ENCODE data around the gene MICAL1. TPM values are rescaled to one million over a fixed set of nuclear protein-coding genes. Genes with fewer than 3 reads are reported as not detected.

The MICAL1 gene
- total RNA-seq, 1 donor from 2014 or later: 32.4 TPM

GRCh38 chr6:109440331-109441068 lies 15.1 kb downstream of the MICAL1 start, which contains the start of the genes PPIL6 and SMPD2:
Gene PPIL6 (minus strand): TSS chr6:109440628. CDS start chr6:109440590, 38 bp downstream.
Gene SMPD2 (plus strand): TSS chr6:109440724. CDS start chr6:109441122, 398 bp downstream.
- H3K9me3 ChIP-seq (ENCODE audit: control insufficient read depth in 3 of 3, low read length in 3 of 3): no peaks in the 10 kb centered on the region
- peak within 1 kb of the TSS; percentile 86 to 94 (median 87) for H3K9ac ChIP-seq (ENCODE audit: low read depth in 1 of 3, low read length in 3 of 3)
- H3K4me1 ChIP-seq (ENCODE audit: control insufficient read depth in 3 of 3, insufficient read depth in 3 of 3, low read length in 3 of 3): peaks cover 7 to 21% (median 17%) of the 10 kb centered on the region in 3 donors
- peak within 1 kb of the TSS; percentile 81 for H3K27ac ChIP-seq (ENCODE audit: low read depth, low read length)
- peak within 1 kb of the TSS; percentile 89 to 94 (median 91) for H3K4me3 ChIP-seq (ENCODE audit: low read length in 3 of 3)
- H3K27me3 ChIP-seq (ENCODE audit: control insufficient read depth in 3 of 3, insufficient read depth in 3 of 3, low read length in 3 of 3): no peaks in the 10 kb centered on the region
- H3K36me3 ChIP-seq (ENCODE audit: control insufficient read depth in 3 of 3, insufficient read depth in 3 of 3, low read length in 3 of 3): peaks cover 2 to 20% (median 6%) of the 10 kb centered on the region in 3 donors

- Histone ChIP-seq H3K27ac (ENCODE audit: low read depth, low read length) (no peak overlapping the region), H3K4me3 (ENCODE audit: low read length in 3 of 3) (no peak overlapping the region), H3K27me3 (ENCODE audit: control insufficient read depth in 3 of 3, insufficient read depth in 3 of 3, low read length in 3 of 3) (no peaks in the 10 kb centered on the region), H3K9me3 (ENCODE audit: control insufficient read depth in 3 of 3, low read length in 3 of 3) (no peaks in the 10 kb centered on the region), H3K9ac (ENCODE audit: low read depth in 1 of 3, low read length in 3 of 3) (no peak overlapping the region), H3K4me1 (ENCODE audit: control insufficient read depth in 3 of 3, insufficient read depth in 3 of 3, low read length in 3 of 3) (peaks cover 1 to 10% (median 6%) of the 10 kb centered on the region in 3 donors), H3K36me3 (ENCODE audit: control insufficient read depth in 3 of 3, insufficient read depth in 3 of 3, low read length in 3 of 3) (no peaks in the 10 kb centered on the region)
These were observed 19.5 kb downstream of the MICAL1 start for GRCh38 chr6:109436041-109436440.

GRCh38 chr6:109434456-109434855 lies 21.1 kb downstream of the MICAL1 start:
- Histone ChIP-seq H3K9ac (ENCODE audit: low read depth in 1 of 3, low read length in 3 of 3) (no peak overlapping the region), H3K4me3 (ENCODE audit: low read length in 3 of 3) (no peak overlapping the region), H3K27me3 (ENCODE audit: control insufficient read depth in 3 of 3, insufficient read depth in 3 of 3, low read length in 3 of 3) (no peaks in the 10 kb centered on the region), H3K36me3 (ENCODE audit: control insufficient read depth in 3 of 3, insufficient read depth in 3 of 3, low read length in 3 of 3) (no peaks in the 10 kb centered on the region), H3K9me3 (ENCODE audit: control insufficient read depth in 3 of 3, low read length in 3 of 3) (no peaks in the 10 kb centered on the region), H3K4me1 (ENCODE audit: control insufficient read depth in 3 of 3, insufficient read depth in 3 of 3, low read length in 3 of 3) (peaks cover 0 to 3% (median 2%) of the 10 kb centered on the region in 3 donors), H3K27ac (ENCODE audit: low read depth, low read length) (no peak overlapping the region)

- Histone ChIP-seq H3K9me3 (ENCODE audit: control insufficient read depth in 3 of 3, low read length in 3 of 3) (no peaks in the 10 kb centered on the region), H3K9ac (ENCODE audit: low read depth in 1 of 3, low read length in 3 of 3) (no peak overlapping the region), H3K27me3 (ENCODE audit: control insufficient read depth in 3 of 3, insufficient read depth in 3 of 3, low read length in 3 of 3) (no peaks in the 10 kb centered on the region), H3K36me3 (ENCODE audit: control insufficient read depth in 3 of 3, insufficient read depth in 3 of 3, low read length in 3 of 3) (no peaks in the 10 kb centered on the region), H3K4me3 (ENCODE audit: low read length in 3 of 3) (no peak overlapping the region), H3K4me1 (ENCODE audit: control insufficient read depth in 3 of 3, insufficient read depth in 3 of 3, low read length in 3 of 3) (peaks cover 0 to 5% (median 4%) of the 10 kb centered on the region in 3 donors), H3K27ac (ENCODE audit: low read depth, low read length) (no peak overlapping the region)
These were observed 26.1 kb downstream of the MICAL1 start for GRCh38 chr6:109429496-109429895.

GRCh38 chr6:109428889-109429477 lies 26.6 kb downstream of the MICAL1 start:
- no peaks in the 10 kb centered on the region for H3K36me3 ChIP-seq (ENCODE audit: control insufficient read depth in 3 of 3, insufficient read depth in 3 of 3, low read length in 3 of 3)

GRCh38 chr6:109424946-109425345 lies 30.6 kb downstream of the MICAL1 start:
- H3K27me3 ChIP-seq (ENCODE audit: control insufficient read depth in 3 of 3, insufficient read depth in 3 of 3, low read length in 3 of 3): no peaks in the 10 kb centered on the region
- no peak overlapping the region for H3K27ac ChIP-seq (ENCODE audit: low read depth, low read length)
- no peak overlapping the region for H3K9ac ChIP-seq (ENCODE audit: low read depth in 1 of 3, low read length in 3 of 3)
- no peaks in the 10 kb centered on the region for H3K36me3 ChIP-seq (ENCODE audit: control insufficient read depth in 3 of 3, insufficient read depth in 3 of 3, low read length in 3 of 3)
- no peaks in the 10 kb centered on the region for H3K9me3 ChIP-seq (ENCODE audit: control insufficient read depth in 3 of 3, low read length in 3 of 3)
- H3K4me3 ChIP-seq (ENCODE audit: low read length in 3 of 3): no peak overlapping the region
- H3K4me1 ChIP-seq (ENCODE audit: control insufficient read depth in 3 of 3, insufficient read depth in 3 of 3, low read length in 3 of 3): peaks cover 0 to 5% (median 4%) of the 10 kb centered on the region in 3 donors

More at GRCh38 chr6:109428889-109429477, 26.6 kb downstream of the MICAL1 start:
- H3K4me1 ChIP-seq (ENCODE audit: control insufficient read depth in 3 of 3, insufficient read depth in 3 of 3, low read length in 3 of 3): peaks cover 0 to 5% (median 4%) of the 10 kb centered on the region in 3 donors
- no peak overlapping the region for H3K9ac ChIP-seq (ENCODE audit: low read depth in 1 of 3, low read length in 3 of 3)
- H3K27ac ChIP-seq (ENCODE audit: low read depth, low read length): no peak overlapping the region
- no peak overlapping the region for H3K4me3 ChIP-seq (ENCODE audit: low read length in 3 of 3)
- no peaks in the 10 kb centered on the region for H3K9me3 ChIP-seq (ENCODE audit: control insufficient read depth in 3 of 3, low read length in 3 of 3)
- no peaks in the 10 kb centered on the region for H3K27me3 ChIP-seq (ENCODE audit: control insufficient read depth in 3 of 3, insufficient read depth in 3 of 3, low read length in 3 of 3)

GRCh38 chr6:109421184-109421583 lies 34.4 kb downstream of the MICAL1 start:
- Histone ChIP-seq H3K9me3 (ENCODE audit: control insufficient read depth in 3 of 3, low read length in 3 of 3) (no peaks in the 10 kb centered on the region), H3K4me3 (ENCODE audit: low read length in 3 of 3) (no peak overlapping the region), H3K36me3 (ENCODE audit: control insufficient read depth in 3 of 3, insufficient read depth in 3 of 3, low read length in 3 of 3) (no peaks in the 10 kb centered on the region)

GRCh38 chr6:109420751-109421150 lies 34.8 kb downstream of the MICAL1 start:
- H3K4me3 ChIP-seq (ENCODE audit: low read length in 3 of 3): no peak overlapping the region
- H3K27me3 ChIP-seq (ENCODE audit: control insufficient read depth in 3 of 3, insufficient read depth in 3 of 3, low read length in 3 of 3): no peaks in the 10 kb centered on the region
- no peaks in the 10 kb centered on the region for H3K9me3 ChIP-seq (ENCODE audit: control insufficient read depth in 3 of 3, low read length in 3 of 3)
- no peaks in the 10 kb centered on the region for H3K4me1 ChIP-seq (ENCODE audit: control insufficient read depth in 3 of 3, insufficient read depth in 3 of 3, low read length in 3 of 3)
- no peak overlapping the region for H3K9ac ChIP-seq (ENCODE audit: low read depth in 1 of 3, low read length in 3 of 3)
- no peak overlapping the region for H3K27ac ChIP-seq (ENCODE audit: low read depth, low read length)
- no peaks in the 10 kb centered on the region for H3K36me3 ChIP-seq (ENCODE audit: control insufficient read depth in 3 of 3, insufficient read depth in 3 of 3, low read length in 3 of 3)

More at GRCh38 chr6:109421184-109421583, 34.4 kb downstream of the MICAL1 start:
- Histone ChIP-seq H3K27ac (ENCODE audit: low read depth, low read length) (no peak overlapping the region), H3K9ac (ENCODE audit: low read depth in 1 of 3, low read length in 3 of 3) (no peak overlapping the region), H3K4me1 (ENCODE audit: control insufficient read depth in 3 of 3, insufficient read depth in 3 of 3, low read length in 3 of 3) (no peaks in the 10 kb centered on the region), H3K27me3 (ENCODE audit: control insufficient read depth in 3 of 3, insufficient read depth in 3 of 3, low read length in 3 of 3) (no peaks in the 10 kb centered on the region)

- Histone ChIP-seq H3K4me1 (ENCODE audit: control insufficient read depth in 3 of 3, insufficient read depth in 3 of 3, low read length in 3 of 3) (no peaks in the 10 kb centered on the region), H3K27ac (ENCODE audit: low read depth, low read length) (no peak overlapping the region), H3K9me3 (ENCODE audit: control insufficient read depth in 3 of 3, low read length in 3 of 3) (no peaks in the 10 kb centered on the region), H3K36me3 (ENCODE audit: control insufficient read depth in 3 of 3, insufficient read depth in 3 of 3, low read length in 3 of 3) (no peaks in the 10 kb centered on the region), H3K9ac (ENCODE audit: low read depth in 1 of 3, low read length in 3 of 3) (no peak overlapping the region), H3K4me3 (ENCODE audit: low read length in 3 of 3) (no peak overlapping the region), H3K27me3 (ENCODE audit: control insufficient read depth in 3 of 3, insufficient read depth in 3 of 3, low read length in 3 of 3) (no peaks in the 10 kb centered on the region)
These were observed 37.9 kb downstream of the MICAL1 start for GRCh38 chr6:109417646-109418045.

- no peak overlapping the region for H3K9ac ChIP-seq (ENCODE audit: low read depth in 1 of 3, low read length in 3 of 3)
These were observed 44.5 kb downstream of the MICAL1 start for GRCh38 chr6:109411034-109411433.

More at GRCh38 chr6:109411034-109411433, 44.5 kb downstream of the MICAL1 start:
- Histone ChIP-seq H3K4me1 (ENCODE audit: control insufficient read depth in 3 of 3, insufficient read depth in 3 of 3, low read length in 3 of 3) (no peaks in the 10 kb centered on the region), H3K9me3 (ENCODE audit: control insufficient read depth in 3 of 3, low read length in 3 of 3) (no peaks in the 10 kb centered on the region), H3K27ac (ENCODE audit: low read depth, low read length) (no peak overlapping the region), H3K4me3 (ENCODE audit: low read length in 3 of 3) (no peak overlapping the region), H3K36me3 (ENCODE audit: control insufficient read depth in 3 of 3, insufficient read depth in 3 of 3, low read length in 3 of 3) (no peaks in the 10 kb centered on the region), H3K27me3 (ENCODE audit: control insufficient read depth in 3 of 3, insufficient read depth in 3 of 3, low read length in 3 of 3) (no peaks in the 10 kb centered on the region)

All from skeletal muscle tissue (tissue), 4 donors.